ENCODE data around the gene CUX1.
"Not testable (repeated sequence)": the region's sequence is repeated elsewhere in the genome, so short reads cannot be mapped to it uniquely, and the experiment has no call there.

CUX1 gene

GRCh38 chr7:102046373-102047117 is 229.1 kb downstream of the CUX1 start:
- DNase-seq (ENCODE audit: low spot score): no peak

GRCh38 chr7:102047167-102047566 is 229.7 kb downstream of the CUX1 start:
- no peak for DNase-seq (ENCODE audit: low spot score)

- DNase-seq (ENCODE audit: low spot score): no peak
Measured at GRCh38 chr7:102049765-102050164, 232.3 kb downstream of the CUX1 start.

DNA sequence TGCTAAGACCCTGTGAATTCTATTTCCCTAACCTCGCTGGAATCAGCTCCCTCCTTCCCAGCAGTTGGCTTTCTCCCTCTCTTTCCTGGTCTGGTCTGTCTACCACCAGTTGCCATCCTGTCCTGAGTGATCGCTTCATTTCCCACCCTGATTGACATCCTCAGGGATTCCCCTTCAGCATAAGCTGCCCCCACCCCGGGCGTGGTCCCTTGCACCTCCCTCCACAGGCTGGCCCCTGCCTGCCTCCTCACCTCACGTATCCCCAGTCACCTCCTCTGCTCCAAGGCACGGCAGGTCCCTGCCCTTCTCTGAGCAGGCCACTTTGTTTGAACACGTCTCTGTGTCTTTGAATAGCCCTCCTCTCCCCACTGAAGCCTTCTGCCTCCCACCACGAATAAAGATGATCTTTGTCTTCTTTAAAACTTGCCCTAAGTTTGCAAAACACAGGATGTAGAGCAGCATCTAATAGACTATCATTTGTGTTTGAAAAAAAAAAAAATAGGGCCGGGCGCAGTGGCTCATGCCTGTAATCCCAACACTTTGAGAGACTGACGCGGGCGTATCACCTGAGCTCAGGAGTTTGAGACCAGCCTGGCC is 233.5 kb downstream of the CUX1 start:
- no peak for DNase-seq (ENCODE audit: low spot score)

- not testable (repeated sequence) for DNase-seq (ENCODE audit: low spot score)
Measured at GRCh38 chr7:102051736-102052135, 234.3 kb downstream of the CUX1 start.

DNA sequence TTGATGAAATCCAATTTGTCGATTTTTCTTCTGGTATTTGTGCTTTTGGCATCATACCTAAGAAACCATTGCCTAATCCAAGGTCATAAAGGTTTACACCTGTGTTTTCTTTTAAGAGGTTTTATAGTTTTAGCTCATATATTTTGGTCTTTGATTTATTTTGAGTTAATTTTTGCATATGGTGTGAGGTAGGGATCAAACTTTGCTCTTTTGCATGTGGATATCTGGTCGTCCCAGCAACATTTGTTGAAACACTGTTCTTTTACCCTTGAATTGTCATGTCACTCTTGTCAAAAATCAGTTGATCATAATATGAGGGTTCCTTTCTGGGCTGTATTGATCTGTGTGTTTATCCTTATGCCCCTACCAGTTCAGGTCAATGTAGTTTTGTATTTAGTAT is 236.7 kb downstream of the CUX1 start:
- no peak for DNase-seq (ENCODE audit: low spot score)

DNA sequence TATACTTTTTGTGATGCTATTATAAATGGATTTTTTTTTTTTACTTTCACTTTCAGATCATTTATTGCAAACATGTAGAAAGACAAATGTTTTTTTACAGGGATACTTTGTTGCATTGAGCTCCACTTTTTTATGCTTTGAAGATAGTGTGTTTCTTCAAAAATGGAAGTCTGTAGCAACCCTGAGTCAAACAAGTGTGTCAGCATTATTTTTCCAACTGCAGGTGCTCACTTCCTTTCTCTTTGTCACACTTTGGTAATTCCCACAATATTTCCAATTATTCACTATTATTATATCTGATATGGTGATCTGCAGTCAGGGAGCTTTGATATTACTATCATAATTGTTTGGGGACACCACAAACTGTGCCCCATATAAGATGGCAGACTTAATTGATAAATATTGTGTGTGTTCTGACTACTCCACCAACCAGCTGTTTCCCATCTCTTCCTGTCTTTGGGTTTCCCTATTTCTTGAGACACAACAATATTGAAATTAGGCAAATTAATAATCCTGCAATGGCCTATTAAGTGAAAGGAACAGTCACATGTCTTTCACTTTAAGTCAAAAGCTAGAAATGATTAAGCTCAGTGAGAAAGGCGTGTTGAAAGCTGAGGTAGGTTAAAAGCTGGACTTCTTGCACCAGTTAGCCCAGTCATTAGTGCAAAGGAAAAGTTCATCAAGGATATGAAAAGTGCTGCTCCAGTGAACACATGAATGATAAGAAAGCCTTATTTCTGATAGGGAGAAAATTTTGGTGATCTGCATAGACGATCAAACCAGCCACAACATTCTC is 238.0 kb downstream of the CUX1 start:
- no peak for DNase-seq (ENCODE audit: low spot score)

DNA sequence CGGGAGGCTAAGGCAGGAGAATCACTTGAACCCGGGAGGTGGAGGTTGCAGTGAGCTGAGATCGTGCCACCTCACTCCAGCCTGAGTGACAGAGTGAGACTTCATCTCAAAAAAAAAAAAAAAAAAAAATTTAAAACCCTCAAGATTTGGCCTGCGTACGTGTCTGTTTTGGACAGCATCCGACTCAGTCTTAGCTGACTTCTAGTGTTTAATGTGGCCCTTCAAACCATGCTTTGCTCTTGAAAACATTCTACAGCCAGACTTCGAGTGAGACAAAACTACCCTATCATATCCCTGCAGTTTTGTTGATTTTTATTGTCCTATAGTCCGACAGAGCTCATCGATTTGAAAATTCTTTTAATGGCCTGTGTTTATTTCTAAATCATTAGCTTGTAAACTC is 242.1 kb downstream of the CUX1 start:
- no peak for DNase-seq (ENCODE audit: low spot score)

DNA sequence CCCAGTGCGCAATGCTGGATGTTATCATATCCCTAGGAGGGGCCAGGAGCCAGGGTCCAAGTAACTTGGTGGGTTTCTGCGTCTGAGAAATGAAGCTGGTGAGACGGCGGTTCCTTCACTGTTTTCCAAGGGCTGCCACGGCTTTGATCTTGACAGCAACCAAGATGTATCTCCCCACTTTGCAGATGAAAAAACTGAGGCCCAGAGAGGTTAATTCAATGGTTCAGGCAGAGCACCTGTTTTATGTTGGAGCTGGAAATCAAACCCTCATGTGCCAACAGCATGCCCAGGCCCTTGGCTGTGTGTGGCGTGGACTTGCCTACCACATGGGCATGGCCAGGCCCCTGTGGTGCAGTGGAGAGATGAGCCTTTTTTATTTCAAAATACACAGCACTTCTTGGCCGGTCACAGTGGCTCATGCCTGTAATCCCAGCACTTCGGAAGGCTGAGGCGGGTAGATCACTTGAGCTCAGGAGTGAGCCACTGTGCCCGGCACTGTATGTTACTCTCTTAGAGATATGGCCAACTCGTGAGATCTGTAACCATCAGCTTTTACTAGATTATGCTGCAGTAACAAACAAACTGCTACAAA is 244.0 kb downstream of the CUX1 start:
- DNase-seq (ENCODE audit: low spot score): no peak

DNA sequence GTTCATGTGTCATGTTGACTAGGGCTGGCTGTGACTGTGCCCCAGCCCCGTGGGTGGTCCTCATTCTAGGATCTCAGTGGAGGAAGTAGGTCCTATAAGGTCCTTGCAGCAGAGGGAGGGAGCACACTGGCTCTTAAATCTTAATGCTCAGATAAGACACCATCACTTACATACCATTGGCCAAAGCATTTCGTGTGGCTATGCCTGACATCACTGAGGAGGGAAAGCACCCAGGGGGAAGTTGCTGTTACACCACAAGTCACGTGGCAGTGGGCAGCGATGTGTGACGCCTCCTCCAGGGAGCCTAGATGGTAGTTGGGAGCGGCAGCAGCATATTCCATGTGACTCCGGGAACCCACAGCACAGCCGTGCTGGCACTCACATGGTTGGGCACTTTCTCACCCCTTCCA is 244.6 kb downstream of the CUX1 start:
- DNase-seq (ENCODE audit: low spot score): no peak

DNA sequence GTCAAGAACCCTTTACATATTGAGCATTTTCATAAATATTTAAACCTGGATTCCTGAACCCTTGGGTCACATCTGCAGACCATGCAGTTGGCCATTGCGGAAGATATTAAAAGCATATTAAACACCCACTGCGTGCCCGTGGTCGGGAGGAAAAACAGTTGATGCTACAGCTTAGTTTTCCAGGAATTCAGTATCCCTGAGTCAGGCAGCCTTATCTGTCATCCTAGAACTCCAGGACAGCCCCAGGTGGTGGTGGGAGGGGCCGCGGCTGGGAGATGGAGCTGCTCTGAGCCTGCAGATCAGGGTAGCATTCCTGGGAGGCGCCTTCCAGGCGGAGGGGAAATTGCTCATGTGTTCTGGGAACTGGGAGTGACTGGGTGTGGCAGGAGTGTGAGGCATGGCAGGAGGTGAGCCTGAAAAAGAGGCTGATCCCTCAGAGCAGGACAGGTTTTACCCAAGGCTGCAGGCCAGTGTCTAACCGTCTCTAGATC is 246.3 kb downstream of the CUX1 start:
- no peak for DNase-seq (ENCODE audit: low spot score)

DNA sequence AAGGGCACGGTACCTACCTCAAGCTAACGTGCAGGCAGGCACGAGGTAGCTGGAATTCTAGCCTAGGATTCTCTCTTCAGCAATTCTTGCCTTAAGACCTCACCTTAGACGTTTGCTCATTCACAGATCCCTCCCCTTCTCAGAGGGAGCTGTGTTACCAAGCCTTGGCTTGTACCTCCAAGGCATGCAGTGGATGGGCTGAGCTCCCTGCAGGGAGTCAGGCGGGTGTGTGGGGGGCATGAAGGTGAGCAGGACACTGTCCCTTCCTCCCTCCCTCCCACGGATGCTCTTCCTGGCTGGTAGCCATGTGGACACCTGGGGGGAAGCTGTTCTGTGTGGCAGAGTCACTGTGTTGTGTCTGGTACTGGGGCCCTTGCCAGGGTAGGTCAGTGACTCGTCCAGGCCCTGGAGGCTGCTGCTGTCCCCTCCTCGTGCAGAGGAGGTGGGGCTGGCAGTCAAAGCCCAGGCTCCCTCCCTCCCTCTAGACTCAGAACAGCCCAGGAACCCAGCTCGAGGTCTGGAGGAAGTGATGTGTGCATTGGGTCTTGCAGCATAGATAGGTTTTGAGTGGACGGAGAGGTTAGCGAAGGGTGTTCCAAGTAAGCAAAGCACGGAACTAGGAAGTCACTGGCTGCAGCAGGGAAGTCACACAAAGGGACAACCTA is 247.1 kb downstream of the CUX1 start:
- no peak for DNase-seq (ENCODE audit: low spot score)

DNA sequence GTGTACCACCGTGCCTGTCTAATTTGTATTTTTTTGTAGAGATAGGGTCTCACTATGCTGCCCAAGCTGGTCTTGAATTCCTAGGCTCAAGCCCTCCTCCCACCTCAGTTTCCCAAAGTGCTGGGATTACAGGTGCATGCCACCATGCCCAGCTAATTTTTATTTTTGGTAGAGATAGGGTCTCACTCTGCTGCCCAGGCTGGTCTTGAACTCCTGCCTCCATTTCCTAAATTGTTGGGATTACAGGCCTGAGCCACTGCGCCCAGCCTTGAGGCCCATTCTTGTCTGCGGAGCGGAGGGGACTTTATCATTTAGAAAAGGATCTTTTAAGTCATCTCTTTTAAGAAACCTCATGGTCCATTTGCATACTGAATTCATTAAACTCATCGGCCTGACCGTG is 247.8 kb downstream of the CUX1 start:
- no peak for DNase-seq (ENCODE audit: low spot score)

DNA sequence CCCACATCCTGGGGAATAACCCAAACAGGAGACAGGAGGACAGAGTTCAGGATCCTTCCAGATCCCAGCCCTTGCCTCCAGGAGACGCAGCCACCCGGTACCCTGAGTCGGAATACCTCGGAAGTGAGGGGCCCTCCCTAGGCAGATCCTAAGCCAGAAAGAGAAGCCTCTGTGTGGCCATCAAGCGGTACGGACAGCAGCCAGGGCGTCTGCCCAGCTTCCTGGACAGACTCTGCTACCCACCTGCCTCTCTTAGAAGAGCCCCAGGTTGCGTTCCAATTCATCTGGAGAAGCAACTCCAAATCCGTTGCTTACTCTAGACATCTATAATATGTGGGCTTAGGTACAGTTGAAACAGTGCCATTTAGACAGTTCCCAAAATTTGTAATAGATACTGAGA is 249.1 kb downstream of the CUX1 start:
- no peak for DNase-seq (ENCODE audit: low spot score)

- DNase-seq (ENCODE audit: low spot score): no peak
Measured at GRCh38 chr7:102068846-102069245, 251.4 kb downstream of the CUX1 start.

DNA sequence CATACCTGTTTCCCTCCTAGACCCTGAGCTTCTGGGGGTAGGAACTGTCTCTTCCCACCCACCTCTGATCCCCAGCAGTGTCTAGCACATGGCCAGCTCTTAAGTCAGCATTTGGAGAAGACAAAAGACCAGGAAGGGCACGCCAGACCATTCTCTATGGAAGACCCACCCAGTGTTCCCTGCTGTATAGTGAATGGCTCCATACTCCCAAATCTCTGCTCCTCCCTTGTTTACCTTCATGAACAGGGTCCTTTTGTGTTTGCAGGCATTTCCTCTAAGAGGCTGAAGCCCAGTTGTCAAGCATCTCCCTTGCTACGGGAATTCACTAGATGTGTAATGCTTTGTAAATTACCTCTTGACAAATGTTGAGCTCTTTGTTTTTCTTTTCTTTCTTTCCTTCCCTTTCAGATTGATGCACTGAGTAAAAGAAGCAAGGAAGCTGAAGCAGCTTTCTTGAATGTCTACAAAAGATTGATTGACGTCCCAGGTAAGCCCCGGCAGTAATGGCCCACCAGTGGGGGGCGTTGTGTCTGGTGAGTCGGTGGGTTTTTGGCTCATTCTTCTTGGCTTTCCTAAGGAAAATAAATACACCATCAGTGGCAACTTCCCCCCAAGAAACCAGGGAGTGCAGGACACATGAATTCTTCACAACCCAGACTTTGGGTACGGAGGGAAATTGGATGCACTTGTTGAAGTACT is 252.7 kb downstream of the CUX1 start:
- no peak for DNase-seq (ENCODE audit: low spot score)

GRCh38 chr7:102072003-102072402 is 254.6 kb downstream of the CUX1 start:
- DNase-seq (ENCODE audit: low spot score): no peak

DNA sequence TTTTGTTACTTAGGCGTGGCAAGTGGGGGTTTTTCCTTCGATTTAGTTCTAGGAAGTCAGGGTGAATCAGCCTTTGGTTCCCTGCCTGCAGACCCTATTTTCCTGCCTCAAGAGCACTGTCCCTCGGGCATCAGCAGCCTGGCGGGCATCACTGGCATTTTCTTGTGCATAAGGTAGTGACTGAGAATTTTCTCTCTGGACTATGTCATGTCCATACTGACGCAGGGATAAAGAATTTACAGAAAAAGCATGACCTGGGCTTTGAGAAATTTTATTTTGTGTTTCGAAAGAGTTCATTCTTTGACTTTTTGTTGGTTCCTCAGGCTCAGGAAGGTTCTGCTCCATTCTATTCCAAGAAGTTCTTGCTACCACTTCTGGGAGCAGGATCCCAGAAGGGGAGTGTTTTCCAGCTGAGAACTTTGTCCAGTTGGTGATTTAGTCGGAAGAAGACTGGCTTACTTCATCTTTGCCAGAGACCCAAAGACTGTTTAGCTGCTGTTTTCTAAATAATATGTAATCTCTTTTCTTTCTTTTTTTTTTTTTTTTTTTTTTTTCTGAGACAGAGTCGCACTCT is 255.3 kb downstream of the CUX1 start:
- no peak for DNase-seq (ENCODE audit: low spot score)

- no peak for DNase-seq (ENCODE audit: low spot score)
Measured at GRCh38 chr7:102073931-102074880, 256.8 kb downstream of the CUX1 start.

- no peak for DNase-seq (ENCODE audit: low spot score)
Measured at GRCh38 chr7:102075126-102075525, 257.7 kb downstream of the CUX1 start.
